ENCODE measurements around the gene ZDHHC14.

GRCh38 chr6:157695301-157696040, 314.5 kb downstream of the ZDHHC14 start:
- no peak for TF ChIP-seq ZNF8 (CRISPR knock-in tag; IDR thresholded peaks at IDR 0.05)
- TF ChIP-seq ZC3H10 (CRISPR knock-in tag; IDR thresholded peaks at IDR 0.05) = no peak
- TF ChIP-seq CREB5 (CRISPR knock-in tag; IDR thresholded peaks at IDR 0.05; ENCODE audit: low read depth) = no peak
- TF ChIP-seq PATZ1 (CRISPR knock-in tag; IDR thresholded peaks at IDR 0.05; ENCODE audit: borderline replicate concordance) = no peak
- no peak for TF ChIP-seq ZFP30 (CRISPR knock-in tag; IDR thresholded peaks at IDR 0.05)
- no peak for TF ChIP-seq CSRNP3 (CRISPR knock-in tag; IDR thresholded peaks at IDR 0.05)
- no peak for TF ChIP-seq ARNTL (CRISPR knock-in tag; IDR thresholded peaks at IDR 0.05; ENCODE audit: borderline replicate concordance, low read depth)
- no peak for TF ChIP-seq RARB (CRISPR knock-in tag; IDR thresholded peaks at IDR 0.05)
- TF ChIP-seq ISL1 (CRISPR knock-in tag; IDR thresholded peaks at IDR 0.05) = no peak
- TF ChIP-seq TCF4 (CRISPR knock-in tag; IDR thresholded peaks at IDR 0.05; ENCODE audit: borderline replicate concordance) = no peak

All from SK-N-SH treated with all-trans-retinoic acid at 6 μM for 48 hours (cell line).